GM23248 (cell line): ENCODE data around the gene DNAJB4.

Experiments
- EZH2 ChIP-seq: fragments of 200-600 bp; sonication (generic); IDR thresholded peaks from 2 replicates; pipeline ENCODE4 v1.6.1; 2018; ENCODE audit warnings: antibody characterized with exemption, mild to moderate bottlenecking; ENCODE audit not compliant: insufficient read depth, poor library complexity, severe bottlenecking
- EZH2phosphoT487 ChIP-seq: fragments of 200-600 bp; sonication (generic); IDR thresholded peaks from 2 replicates; pipeline ENCODE4 v1.6.1; 2018; ENCODE audit warnings: antibody characterized with exemption, moderate library complexity, mild to moderate bottlenecking, low read depth; ENCODE audit not compliant: insufficient read depth

GRCh38 chr1:78051005-78051404 is 46.3 kb downstream of the DNAJB4 start:
- no peak for TF ChIP-seq EZH2
- no peak for TF ChIP-seq EZH2phosphoT487
